HG02884 (cell line): ENCODE data around the gene SEC61G.

Experiments used
- ATAC-seq: cut with Tn5 transposase; IDR thresholded peaks from one replicate; pipeline ENCODE4 v1.9.1; 2021; ENCODE audit warnings: mild to moderate bottlenecking, moderate library complexity; ENCODE audit not compliant: unreplicated experiment

Gene SEC61G

DNA sequence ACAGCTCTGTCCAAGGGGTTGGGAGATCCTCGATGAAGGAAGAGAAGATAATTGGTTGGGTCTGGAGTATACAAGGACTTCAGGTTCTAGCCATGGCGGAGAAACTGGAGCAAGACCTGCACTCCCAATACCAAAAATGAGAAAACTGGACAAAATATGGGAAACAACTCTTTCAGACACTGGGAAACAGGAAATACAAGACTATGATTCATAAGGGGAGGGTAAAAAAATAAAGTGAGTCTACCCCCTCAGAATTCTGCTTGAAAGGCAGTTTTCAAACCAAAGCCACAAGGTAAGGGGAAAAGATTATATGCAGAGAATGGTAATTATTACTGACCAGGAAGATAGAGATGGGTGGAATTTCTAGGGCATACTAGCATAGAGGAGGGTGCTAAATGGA, 10.2 kb upstream of the SEC61G start:
- no peak for ATAC-seq

DNA sequence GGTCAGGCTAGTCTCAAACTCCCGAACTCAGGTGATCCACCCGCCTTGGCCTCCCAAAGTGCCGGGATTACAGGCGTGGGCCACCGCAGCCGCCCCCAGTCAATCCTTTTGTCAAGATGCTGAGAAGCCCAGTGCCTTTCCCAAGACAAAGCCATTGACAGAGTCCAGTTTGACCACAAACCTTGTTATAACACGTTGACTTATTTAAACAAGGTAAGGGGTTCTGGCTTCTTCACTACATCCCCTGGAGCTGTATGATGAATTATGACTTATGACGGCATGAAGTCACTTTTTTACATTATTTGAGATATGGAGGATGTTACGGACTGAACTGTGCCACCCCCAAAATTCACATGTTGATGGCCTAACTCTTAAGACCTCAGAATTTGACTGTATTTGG, 5.8 kb upstream of the SEC61G start:
- no peak for ATAC-seq

DNA sequence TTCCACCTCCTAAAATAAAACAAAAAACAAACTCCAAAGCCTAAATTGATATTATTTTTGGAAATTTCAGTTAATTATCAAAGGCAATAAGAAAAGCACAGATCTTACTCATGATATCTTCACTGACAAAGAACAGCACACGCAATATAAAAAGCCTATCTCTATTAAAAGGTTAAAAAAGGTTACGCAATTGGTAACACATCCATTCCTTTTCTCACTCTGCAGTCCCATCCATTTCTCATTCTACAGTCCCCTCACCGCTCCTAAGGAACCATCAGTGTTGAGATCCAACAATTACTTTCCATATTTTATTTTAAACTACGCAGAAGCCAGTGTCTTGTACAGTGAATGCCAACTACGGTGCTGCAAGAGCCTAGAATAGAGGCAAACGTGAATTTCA, 1.3 kb downstream of the SEC61G start:
- ATAC-seq: no peak

DNA sequence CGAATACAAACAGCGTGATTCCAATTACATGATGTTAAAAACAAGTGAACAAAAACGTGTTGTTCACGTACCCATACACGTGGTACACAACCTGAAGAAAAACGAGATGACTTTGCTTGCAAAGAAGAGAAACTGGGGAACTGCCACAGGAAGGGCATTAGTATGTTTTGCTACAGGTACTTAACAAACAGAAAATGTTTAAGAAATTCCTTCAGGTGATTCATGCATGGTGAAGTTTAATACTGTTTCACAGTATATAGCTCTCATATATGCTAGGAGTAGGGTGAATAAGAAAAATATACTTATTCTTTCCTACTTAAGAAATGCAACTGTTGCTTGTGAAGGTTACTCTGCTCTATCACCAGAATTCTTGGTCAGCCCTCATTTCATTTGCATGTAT, 9.8 kb downstream of the SEC61G start:
- ATAC-seq: no peak

DNA sequence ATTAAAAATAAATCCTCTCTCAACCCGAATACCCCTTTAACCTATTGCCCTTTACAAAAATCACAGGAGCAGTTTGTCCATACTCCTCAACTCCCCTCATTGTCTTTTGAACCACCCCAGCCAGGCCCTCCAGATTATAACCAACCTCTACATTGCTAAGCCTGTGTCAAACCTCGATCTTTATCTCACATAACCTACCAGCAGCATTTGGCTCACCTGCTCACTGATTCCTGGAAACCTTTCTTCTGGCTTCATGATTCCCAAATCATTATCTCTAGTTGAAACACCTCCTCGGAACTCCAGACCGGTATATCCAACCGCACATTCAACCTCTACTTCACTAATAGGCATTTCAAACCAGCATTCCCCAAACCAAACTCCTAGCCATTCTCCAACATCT, 11.8 kb downstream of the SEC61G start:
- ATAC-seq: no peak

DNA sequence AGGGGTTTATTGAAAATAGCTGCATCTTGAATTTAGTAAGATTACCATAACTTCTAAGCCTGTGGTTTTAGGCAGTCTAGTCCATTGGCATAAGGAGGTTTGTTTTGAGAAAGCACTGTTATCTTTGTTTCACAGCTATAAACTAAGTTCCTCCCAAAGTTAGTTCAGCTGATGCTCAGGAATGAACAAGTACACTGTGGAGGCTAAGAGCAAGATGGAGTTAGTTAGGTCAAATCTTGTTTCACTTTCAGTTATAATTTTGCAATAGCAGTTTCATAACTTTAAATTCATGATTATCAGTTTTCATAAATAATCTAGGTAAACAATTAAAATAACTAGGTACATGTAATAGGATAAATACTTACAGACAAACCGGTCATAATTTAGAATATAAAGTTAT, 15.4 kb downstream of the SEC61G start:
- no peak for ATAC-seq

DNA sequence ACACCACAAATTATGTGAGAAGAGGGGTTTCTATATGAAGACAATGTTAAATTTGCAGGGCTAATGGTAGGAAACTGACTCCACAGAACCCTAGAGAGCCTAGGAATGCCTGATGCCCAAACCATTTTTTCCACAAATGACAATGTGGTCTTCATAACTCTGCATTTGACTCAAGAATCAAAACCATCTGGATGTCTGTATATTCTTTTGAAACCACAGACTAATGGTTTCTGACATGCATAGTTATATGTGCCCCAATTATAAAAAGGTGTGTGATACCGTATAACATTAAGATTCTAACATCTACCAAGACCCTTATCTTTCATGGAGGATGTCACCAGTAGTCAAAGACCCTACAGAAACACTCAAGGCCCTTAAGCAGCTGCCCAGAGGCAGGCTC, 20.3 kb downstream of the SEC61G start:
- ATAC-seq: no peak

DNA sequence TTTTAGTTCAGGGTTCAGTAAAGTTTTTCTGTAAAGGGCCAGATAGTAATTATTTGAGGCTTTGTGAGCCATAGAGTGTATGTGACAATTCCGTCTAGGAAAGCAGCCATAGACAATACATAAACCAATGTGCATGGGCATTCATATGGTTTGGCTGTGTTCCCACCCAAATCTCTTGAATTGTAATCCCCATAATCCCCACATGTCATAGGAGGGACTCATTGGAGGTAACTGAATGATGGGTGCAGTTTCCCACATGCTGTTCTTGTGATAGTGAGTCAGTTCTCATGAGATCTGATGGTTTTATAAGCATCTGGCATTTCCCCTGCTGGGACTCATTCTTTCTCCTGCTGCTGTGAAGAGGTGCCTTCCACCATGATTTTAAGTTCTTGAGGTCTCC, 29.9 kb downstream of the SEC61G start:
- no peak for ATAC-seq

DNA sequence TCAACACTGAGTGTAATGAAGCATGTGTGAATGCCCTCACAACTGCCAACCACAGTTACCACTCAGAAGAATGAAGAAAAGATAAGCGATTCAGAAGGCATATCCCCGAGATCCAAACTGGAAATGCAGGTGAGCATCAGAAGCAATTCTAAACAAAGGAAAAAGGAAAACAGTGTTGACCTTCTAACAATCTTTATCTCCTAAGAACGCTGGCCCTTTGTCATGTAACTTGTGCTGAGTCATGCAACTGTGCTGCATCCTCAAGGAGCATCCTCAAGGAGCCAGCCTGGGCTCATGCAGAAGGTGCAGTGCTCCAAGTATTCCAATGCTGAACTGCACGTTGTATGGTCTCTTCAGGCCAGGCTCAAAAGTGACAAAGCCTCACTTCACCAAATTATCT, 30.6 kb downstream of the SEC61G start:
- no peak for ATAC-seq

DNA sequence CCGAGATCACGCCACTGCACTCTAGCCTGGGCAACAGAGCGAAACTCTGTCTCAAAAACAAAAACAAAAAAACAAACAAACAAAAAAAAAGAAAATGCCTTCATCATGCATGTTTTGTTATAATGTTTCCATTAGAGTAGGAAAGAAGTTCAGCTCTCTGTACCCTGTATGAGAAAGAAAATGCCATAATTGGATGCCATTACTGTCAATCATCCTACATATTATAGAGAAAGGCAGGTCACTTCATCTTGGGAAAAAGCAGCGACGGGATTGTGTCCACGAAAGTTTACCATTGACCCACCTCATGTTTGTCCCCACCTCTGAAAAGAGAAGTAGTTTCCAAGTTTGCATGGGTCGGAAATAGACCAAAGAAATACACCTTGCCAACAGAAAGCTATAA, 33.8 kb downstream of the SEC61G start:
- ATAC-seq: no peak

DNA sequence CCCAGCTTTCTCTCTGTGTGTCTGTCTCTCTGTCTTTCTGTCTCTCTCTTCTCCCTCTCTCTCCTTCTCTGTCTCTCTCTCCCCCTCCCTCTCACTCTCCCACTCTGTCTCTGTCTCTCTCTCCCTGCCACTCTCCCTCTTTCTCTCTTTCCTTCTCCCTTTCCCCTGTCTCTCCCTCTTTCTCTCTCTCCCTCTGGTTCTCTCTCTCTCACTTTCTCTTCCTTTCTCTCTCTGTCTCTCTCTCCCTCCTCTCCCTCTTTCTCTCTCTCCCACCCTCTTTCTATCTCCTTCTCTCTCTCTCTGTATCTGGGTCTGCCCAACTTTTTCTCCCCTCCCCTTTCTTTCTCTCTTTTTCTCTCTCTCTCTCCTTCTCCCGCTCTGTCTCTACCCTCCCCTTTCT, 36.5 kb downstream of the SEC61G start:
- no peak for ATAC-seq

DNA sequence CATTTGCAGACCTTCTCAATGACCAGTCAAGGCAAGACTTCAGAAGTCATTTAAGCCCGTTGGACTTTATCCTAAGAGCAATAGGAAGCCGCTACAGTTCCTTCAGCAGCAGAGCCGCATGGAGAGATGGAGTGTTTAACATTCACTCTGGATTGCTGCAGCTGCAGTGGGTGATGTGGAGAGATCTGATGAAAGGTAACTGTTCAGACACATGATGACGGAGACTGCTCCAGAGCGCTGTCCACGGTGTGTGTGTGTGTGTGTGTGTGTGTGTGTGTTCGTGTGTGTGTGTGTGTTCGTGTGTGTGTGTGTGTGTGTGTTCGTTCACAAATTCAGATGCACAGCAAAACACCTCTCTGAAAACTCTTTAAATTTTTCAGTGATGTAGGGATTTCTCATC, 37.0 kb downstream of the SEC61G start:
- no peak for ATAC-seq

DNA sequence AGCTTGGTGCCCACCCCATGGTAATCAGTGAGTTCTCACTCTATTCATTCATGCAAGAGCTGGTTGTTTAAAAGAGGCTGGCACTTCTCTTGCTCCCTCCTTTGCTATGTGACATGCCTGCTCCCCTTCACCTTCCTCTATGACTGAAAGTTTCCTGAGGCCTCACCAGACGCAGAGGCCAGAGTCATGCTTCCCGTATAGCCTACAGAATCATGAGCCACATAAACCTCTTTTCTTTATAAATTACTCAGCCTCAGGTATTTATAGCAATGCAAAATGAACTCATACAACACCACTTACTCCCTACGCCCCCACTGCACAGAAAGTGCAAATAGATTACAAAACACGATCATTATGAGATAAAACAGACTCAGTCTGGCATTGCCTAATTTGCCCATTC, 39.0 kb downstream of the SEC61G start:
- no peak for ATAC-seq

DNA sequence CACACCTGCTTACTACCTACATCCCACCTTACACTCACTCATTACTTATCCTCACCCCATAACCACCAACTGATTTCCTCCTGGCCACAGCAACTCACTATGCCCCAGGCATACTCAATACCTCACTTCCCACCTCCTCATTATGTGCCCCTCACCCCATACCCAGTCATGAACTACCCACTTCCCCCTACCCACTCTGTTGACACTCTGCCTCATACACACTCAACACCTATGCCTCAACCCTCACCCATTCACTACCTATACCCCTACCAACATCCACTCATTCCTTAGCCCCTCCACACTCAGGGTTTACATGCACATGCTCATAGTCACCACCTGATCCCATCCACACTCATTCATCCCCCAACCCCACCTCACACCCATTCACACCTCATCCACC, 39.6 kb downstream of the SEC61G start:
- ATAC-seq: no peak

DNA sequence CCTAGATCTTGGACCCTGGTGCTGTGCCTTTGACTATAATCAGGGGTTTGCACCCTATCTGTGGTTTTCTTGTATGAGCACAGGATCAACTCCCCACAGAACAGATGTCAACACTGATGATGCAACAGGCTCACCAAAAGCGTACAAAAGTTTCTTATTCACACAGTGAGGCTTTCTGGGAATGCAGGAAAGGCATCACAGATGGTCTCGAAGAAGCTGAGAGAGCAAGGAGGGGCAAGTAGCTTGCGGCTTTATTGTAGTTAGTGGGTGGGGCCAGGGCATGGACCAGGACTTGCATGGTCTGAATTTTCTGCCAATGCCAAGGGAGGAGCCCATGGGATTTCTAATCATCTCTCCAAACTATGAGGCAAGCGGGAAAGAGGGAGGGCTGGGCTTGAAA, 46.2 kb downstream of the SEC61G start:
- no peak for ATAC-seq

DNA sequence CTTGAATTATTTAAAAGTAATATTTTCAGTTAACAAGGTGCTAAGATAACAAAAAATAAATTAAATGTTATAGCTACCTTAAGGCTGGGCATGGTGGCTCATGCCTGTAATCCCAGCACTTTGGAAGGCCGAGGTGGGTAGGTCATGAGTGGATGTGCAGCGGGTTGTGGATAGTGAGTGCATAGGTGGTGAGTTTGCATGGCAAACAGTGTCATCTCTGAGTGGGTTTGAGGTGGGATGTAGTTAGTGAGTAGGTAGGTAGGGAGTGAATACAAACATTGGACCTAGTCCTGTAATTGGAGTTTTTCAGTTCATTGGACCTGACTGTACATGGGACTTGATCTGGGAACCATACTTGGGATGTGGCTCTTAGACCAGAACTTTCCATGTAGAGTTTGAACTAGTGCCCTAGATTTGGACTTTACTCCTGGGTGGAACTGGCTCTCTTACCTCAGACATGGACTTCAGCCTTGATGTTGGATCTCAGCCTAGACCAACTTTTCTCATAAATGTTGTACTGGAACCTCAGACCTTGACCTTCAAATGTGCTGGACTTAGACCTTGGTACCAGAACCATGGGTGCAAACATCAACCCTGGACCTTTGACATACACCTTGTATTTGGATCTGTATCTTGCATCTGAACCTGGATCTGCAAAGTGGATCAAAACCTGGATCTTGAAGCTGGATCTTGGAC, 47.0 kb downstream of the SEC61G start:
- no peak for ATAC-seq

DNA sequence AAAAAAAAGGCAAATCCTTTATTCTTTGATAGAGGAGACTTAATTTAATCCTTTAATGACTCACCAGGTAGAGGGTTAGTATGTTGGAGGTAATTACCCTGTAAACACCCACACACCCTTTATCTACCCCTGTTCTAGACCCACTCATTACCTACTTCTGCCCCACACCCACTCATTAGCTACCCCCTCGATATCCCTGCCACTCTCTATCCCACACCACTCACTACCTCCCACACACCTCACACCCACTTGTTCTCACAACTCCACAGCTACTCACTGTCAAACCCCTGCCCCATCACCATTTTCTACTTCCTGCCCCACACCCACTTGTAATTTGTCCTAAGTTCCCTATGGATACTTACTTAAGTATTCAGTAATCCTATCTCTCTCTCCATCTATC, 49.7 kb downstream of the SEC61G start:
- no peak for ATAC-seq

DNA sequence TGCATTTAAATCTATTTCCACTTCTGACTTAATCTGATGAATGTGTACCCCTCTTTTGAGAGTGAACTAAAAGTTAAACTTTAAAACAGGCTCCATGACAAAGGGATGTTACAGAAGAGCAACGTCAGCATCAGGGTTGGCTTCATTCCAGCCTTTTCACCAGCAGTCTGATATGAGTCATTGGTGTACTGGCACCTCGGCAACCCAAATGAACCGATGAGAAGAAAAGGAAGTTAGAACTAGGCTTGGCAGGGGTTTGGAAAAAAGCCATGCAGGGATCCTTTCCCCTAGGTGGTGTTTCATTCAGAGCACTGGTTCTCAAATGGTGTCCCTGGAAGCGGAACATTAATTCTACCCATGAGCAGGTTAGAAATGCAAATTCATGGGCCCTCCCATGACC, 53.6 kb downstream of the SEC61G start:
- ATAC-seq: no peak

DNA sequence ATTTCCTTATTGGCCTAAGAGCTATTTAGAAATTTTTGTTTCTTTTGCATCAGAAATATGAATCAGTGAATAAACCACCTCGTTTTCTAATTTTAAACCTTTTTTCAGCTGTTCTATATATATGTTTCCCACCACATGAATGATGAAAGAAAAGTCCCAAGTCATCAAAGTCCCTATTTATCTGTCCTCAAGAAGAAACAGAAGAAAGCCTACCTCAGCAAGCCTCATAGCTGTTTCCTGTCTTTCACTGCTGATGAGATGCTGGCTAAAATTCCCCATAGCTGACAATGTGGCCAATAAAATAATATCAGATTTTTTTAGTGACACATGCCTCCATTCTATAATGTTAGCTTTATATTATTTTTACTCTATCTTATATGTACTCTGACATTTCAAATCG, 54.2 kb downstream of the SEC61G start:
- ATAC-seq: no peak
